ENCODE results near the gene ALG6.

- no peak for TF ChIP-seq CTCF (IDR thresholded peaks at IDR 0.05)
- no peak for TF ChIP-seq POLR2A (IDR thresholded peaks at IDR 0.05)
Observed at GRCh38 chr1:63343922-63344321, 23.5 kb upstream of the ALG6 start.
